Esophagus squamous epithelium (tissue), 4 donors: ENCODE measurements around the gene CCDC102A.

Experiments used
- CTCF ChIP-seq, 6 experiments: fragments of 450-650 bp in 4 of 6; fragments of 200-600 bp in 2 of 6; sonication (generic) in 2 of 6; IDR thresholded peaks; one replicate each; pipeline ENCODE4 v1.5.1; 2016 to 2019; ENCODE audit warnings: antibody characterized with exemption in 6 of 6, mild to moderate bottlenecking in 4 of 6, moderate library complexity in 4 of 6
- POLR2A ChIP-seq, 4 donors: fragments of 450-650 bp; IDR thresholded peaks; one replicate each; pipeline ENCODE4 v1.6.1; 2017; ENCODE audit warnings: antibody characterized with exemption in 4 of 4, mild to moderate bottlenecking in 4 of 4, moderate library complexity in 3 of 4

GRCh38 chr16:57563487-57563750 is 27.0 kb upstream of the CCDC102A start:
- TF ChIP-seq CTCF (IDR thresholded peaks at IDR 0.05): no peak
- TF ChIP-seq POLR2A (IDR thresholded peaks at IDR 0.05): no peak
